GM10266 (cell line): ENCODE measurements around the gene ARHGAP25.

ENCODE experiments used
- DNase-seq: peaks from one replicate; pipeline ENCODE4 v3.0.0; 2012; ENCODE audit errors: extremely low spot score
- TF ChIP-seq, protein P1 (sequence below): IDR thresholded peaks from 2 replicates; pipeline ENCODE4 v1.5.1; 2012; ENCODE audit warnings: mild to moderate bottlenecking, low read depth; ENCODE audit not compliant: control insufficient read depth, insufficient read depth; ENCODE audit errors: missing control alignments

Gene ARHGAP25

DNA sequence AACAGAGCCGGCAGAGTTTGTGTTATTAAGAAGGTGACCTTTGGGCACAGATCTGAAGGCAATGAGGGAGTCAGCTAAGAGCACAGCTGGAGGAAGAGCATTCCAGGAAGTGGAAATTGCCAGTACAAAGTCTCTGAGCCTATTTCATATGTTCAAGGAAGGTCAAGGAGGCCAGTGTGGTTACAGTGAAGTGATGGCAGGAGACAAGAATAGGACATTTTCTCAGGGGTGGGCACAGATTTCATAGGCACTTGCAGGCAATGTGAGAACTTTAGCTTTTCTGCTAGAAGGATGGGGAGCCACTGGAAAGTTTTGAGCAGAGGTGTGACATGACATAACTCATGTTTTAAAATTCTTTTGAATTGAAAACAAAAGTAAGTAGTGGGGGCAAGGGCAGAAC lies 50.3 kb downstream of the ARHGAP25 start:
- TF ChIP-seq, protein P1, sequence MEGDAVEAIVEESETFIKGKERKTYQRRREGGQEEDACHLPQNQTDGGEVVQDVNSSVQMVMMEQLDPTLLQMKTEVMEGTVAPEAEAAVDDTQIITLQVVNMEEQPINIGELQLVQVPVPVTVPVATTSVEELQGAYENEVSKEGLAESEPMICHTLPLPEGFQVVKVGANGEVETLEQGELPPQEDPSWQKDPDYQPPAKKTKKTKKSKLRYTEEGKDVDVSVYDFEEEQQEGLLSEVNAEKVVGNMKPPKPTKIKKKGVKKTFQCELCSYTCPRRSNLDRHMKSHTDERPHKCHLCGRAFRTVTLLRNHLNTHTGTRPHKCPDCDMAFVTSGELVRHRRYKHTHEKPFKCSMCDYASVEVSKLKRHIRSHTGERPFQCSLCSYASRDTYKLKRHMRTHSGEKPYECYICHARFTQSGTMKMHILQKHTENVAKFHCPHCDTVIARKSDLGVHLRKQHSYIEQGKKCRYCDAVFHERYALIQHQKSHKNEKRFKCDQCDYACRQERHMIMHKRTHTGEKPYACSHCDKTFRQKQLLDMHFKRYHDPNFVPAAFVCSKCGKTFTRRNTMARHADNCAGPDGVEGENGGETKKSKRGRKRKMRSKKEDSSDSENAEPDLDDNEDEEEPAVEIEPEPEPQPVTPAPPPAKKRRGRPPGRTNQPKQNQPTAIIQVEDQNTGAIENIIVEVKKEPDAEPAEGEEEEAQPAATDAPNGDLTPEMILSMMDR, result no peak
- no peak for DNase-seq

DNA sequence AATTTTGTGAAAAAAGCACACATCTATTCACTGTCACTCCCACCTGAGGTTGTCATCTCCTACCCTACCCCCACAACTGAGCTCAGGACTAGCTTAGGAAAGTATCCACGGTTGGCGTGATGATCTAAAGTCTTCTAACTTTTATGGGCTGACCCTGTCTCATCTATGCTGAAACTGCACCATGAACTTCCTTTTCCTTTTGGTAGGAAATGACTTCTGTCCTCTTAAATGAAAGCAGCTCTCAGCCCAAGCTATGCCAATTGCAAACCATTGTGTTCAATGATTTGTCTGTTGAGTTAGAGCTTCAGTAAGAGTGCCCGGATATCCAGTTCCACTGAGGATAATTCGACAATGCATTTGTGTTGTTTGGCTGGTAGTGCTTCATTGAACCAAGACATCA lies 52.7 kb downstream of the ARHGAP25 start:
- TF ChIP-seq, protein P1, result no peak
- DNase-seq, result no peak

DNA sequence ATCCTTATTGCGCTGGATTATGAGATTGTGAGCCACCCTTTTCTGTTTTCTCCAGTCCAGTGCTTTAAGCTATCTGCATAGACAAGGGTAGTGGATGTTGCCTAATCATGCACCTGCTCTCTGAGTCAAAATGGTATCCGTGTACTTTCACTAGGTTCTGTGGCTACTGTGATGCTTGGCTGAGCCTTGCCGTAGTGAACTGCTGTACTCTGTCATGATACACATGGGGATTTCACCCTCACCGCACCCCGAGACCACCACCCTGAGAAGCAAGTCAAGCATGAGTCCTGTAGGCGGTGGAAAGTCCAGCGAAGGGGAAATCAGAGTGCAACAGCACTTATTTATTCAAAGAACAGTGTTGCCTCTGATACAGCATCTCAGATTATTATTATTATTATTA lies 55.0 kb downstream of the ARHGAP25 start:
- TF ChIP-seq, protein P1, result no peak
- DNase-seq, result peak; percentile 87

DNA sequence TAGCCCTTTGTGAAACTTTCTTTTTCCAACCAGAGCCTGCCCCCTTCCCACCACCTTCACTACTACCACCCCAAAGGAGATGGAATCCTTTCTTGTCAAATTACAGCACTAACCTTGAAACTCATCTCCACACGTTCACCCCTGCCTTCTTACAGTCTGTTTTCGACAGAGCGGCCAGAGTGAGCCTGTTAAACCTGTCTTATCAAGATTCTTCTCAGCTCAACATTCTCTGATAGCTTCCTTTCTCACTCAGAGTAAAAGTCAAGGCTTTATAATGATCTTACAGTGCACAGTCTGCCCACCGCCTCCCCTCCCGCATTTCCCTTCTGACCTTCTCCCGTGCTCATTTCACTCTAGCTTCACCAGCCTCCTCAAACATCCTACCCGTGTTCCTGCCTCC lies 56.0 kb downstream of the ARHGAP25 start:
- no peak for DNase-seq
- TF ChIP-seq, protein P1, result no peak

DNA sequence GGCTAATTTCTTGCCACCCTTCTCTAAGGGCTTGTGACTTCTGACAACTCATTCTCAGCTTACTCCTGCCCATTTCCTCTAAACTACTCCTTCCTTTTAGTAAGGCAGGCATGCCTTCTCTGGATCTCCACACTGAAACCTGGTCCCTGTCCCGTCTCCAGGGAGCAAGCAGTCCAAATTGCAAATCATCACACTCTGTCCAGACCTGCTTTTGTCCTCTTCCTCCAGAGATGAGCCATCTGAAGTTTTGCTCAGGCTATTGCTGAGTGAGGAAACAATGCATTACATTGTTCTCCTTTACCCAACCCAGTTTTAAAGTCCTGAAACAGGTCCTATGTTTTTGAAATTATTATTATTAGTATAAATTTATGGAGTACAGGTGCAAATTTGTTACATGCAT lies 57.3 kb downstream of the ARHGAP25 start:
- no peak for DNase-seq
- TF ChIP-seq, protein P1, result no peak

DNA sequence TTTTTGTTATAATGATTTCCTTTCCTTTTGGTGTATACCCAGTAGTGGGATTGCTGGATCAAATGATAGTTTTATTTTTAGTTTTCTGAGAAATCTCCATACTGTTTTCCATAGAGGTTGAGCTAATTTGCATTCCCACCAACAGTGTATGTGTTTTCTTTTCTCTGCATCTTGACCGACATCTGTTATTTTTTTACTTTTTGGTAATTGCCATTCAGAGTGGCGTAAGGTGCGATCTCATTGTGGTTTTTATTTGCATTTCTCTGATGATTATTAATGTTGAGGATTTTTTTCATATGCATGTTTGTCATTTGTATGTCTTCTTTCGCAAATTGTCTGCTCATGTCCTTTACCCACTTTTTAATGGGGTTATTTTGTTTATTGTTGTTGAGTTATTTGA lies 58.1 kb downstream of the ARHGAP25 start:
- TF ChIP-seq, protein P1, result no peak
- no peak for DNase-seq

DNA sequence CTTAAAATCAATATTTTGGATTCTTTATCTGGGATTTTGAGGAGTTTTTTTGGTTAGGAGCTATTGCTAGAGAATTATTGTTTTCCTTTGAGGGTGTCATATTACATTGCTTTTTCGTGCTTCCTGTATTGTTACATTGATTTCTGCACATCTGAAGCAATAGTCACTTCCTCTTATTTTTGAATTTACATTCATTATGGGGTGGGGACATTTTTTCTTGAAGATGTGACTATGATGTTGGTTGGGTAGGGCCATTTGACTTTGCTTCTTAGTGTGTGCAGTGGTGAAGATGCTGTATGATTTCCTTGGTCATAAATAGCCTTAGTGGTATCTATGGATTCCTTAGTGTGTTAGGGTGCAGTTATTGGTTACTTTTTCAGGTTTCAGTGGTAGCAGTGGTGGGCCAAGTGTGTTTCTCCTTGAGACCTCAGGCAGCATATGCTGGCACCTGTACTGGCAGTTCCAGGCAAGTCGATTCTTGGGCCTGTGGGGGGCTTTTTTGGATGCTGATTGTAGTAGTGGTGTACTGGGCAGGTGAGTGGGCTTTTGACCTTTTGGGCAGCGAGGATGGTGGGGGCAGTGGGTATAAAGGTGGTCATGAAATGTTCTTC lies 61.8 kb downstream of the ARHGAP25 start:
- TF ChIP-seq, protein P1, result no peak

More for the DNA sequence above, 61.8 kb downstream of the ARHGAP25 start:
- no peak for DNase-seq
